Measurements from ENCODE around the gene CEACAM4.
"Not testable (repeated sequence)": the region's sequence is repeated elsewhere in the genome, so short reads cannot be mapped to it uniquely, and the experiment has no call there.

CEACAM4 gene

GRCh38 chr19:41626877-41627276, at the start of gene CEACAM4:
TSS of gene CEACAM4 (minus strand) at chr19:41627074. CDS start at chr19:41626963, 111 bp downstream.
- no peak for DNase-seq (ENCODE audit: low read depth in 2 of 2)

GRCh38 chr19:41671486-41671885, 44.6 kb upstream of the CEACAM4 start:
- DNase-seq (ENCODE audit: low read depth in 2 of 2) = no peak

GRCh38 chr19:41670755-41671154, 43.9 kb upstream of the CEACAM4 start:
- DNase-seq (ENCODE audit: low read depth in 2 of 2) = no peak

- no peak for DNase-seq (ENCODE audit: low read depth in 2 of 2)
Observed at GRCh38 chr19:41668315-41668714, 41.4 kb upstream of the CEACAM4 start.

- DNase-seq (ENCODE audit: low read depth in 2 of 2) = no peak
Observed at GRCh38 chr19:41666075-41666474, 39.2 kb upstream of the CEACAM4 start.

GRCh38 chr19:41657157-41657556, 30.3 kb upstream of the CEACAM4 start:
- DNase-seq (ENCODE audit: low read depth in 2 of 2) = no peak

- DNase-seq (ENCODE audit: low read depth in 2 of 2) = not testable (repeated sequence)
Observed at GRCh38 chr19:41656756-41657155, 29.9 kb upstream of the CEACAM4 start.

GRCh38 chr19:41652250-41652649, 25.4 kb upstream of the CEACAM4 start:
- DNase-seq (ENCODE audit: low read depth in 2 of 2) = no peak

- no peak for DNase-seq (ENCODE audit: low read depth in 2 of 2)
Observed at GRCh38 chr19:41649827-41650226, 23.0 kb upstream of the CEACAM4 start.

- no peak for DNase-seq (ENCODE audit: low read depth in 2 of 2)
Observed at GRCh38 chr19:41646589-41647204, 19.8 kb upstream of the CEACAM4 start.

GRCh38 chr19:41641879-41642485, 15.1 kb upstream of the CEACAM4 start:
- peak; percentile 43 to 44 for DNase-seq (ENCODE audit: low read depth in 2 of 2)

- DNase-seq (ENCODE audit: low read depth in 2 of 2) = no peak
Observed at GRCh38 chr19:41638641-41639081, 11.8 kb upstream of the CEACAM4 start.

- no peak for DNase-seq (ENCODE audit: low read depth in 2 of 2)
Observed at GRCh38 chr19:41637484-41637883, 10.6 kb upstream of the CEACAM4 start.

GRCh38 chr19:41627966-41628675, 1.2 kb upstream of the CEACAM4 start:
- no peak for DNase-seq (ENCODE audit: low read depth in 2 of 2)

- no peak for DNase-seq (ENCODE audit: low read depth in 2 of 2)
Observed at GRCh38 chr19:41626278-41626677, 596 bp downstream of the CEACAM4 start.

- DNase-seq (ENCODE audit: low read depth in 2 of 2) = no peak
Observed at GRCh38 chr19:41624937-41625336, 1.9 kb downstream of the CEACAM4 start.

- DNase-seq (ENCODE audit: low read depth in 2 of 2) = no peak
Observed at GRCh38 chr19:41624515-41624914, 2.4 kb downstream of the CEACAM4 start.

- DNase-seq (ENCODE audit: low read depth in 2 of 2) = no peak
Observed at GRCh38 chr19:41623360-41623759, 3.5 kb downstream of the CEACAM4 start.

GRCh38 chr19:41621654-41622053, 5.2 kb downstream of the CEACAM4 start:
- no peak for DNase-seq (ENCODE audit: low read depth in 2 of 2)

- no peak for DNase-seq (ENCODE audit: low read depth in 2 of 2)
Observed at GRCh38 chr19:41621226-41621625, 5.6 kb downstream of the CEACAM4 start.

GRCh38 chr19:41620171-41620570, 6.7 kb downstream of the CEACAM4 start:
- DNase-seq (ENCODE audit: low read depth in 2 of 2) = no peak

- DNase-seq (ENCODE audit: low read depth in 2 of 2) = no peak
Observed at GRCh38 chr19:41619018-41619556, 7.8 kb downstream of the CEACAM4 start.

All from stimulated activated CD8-positive, alpha-beta memory T cell treated with anti-CD3 and anti-CD28 coated beads, Interleukin-2, amount 100 ng/mL, for 1 hour (primary cell).